H1 (cell line): Measurements from ENCODE around the gene CAMP. TPM values are rescaled to one million over a fixed set of nuclear protein-coding genes. Genes with fewer than 3 reads are reported as not detected.

Experiments used
- CTCF ChIA-PET: fragments of 300-600 bp; sonication (Branson Sonifier 250); formaldehyde crosslinking; loops from one replicate; lab custom pipeline; 2021; ENCODE audit not compliant: partially characterized antibody; lab: Charles Lee
- POLR2A ChIA-PET: fragments of 300-600 bp; sonication (Branson Sonifier 250); formaldehyde crosslinking; loops from one replicate; lab custom pipeline; 2021; ENCODE audit warnings: inconsistent platforms; ENCODE audit not compliant: partially characterized antibody; lab: Charles Lee
- DNase-seq, 2 experiments: peaks; one replicate each; pipeline versions ENCODE4 v3.0.0 to v3.0.0-alpha.2; 2010 to 2022; ENCODE audit warnings: low spot score in 2 of 2, low read depth in 1 of 2, mixed read lengths in 1 of 2
- FAIRE-seq: peaks from 2 replicates; lab custom pipeline; 2011; peaks lifted over from hg19 to GRCh38; lab: Jason Lieb, UNC
- H2AFZ ChIP-seq: 2 replicates; pipeline ENCODE4 v1.8.1; 2012; ENCODE audit warnings: low read length, inconsistent platforms
- H2AK5ac ChIP-seq: 2 replicates; pipeline ENCODE4 v1.6.1; 2013; ENCODE audit warnings: low read depth, low read length
- H2BK120ac ChIP-seq: replicated peaks from 2 replicates; pipeline ENCODE3; 2013; ENCODE audit warnings: low read depth, low read length, inconsistent platforms
- H2BK12ac ChIP-seq: 2 replicates; pipeline ENCODE4 v1.6.1; 2013; ENCODE audit warnings: low read depth, low read length
- H2BK15ac ChIP-seq: 2 replicates; pipeline ENCODE4 v1.6.1; 2013; ENCODE audit warnings: low read length
- H2BK20ac ChIP-seq: 2 replicates; pipeline ENCODE4 v1.6.1; 2013; ENCODE audit warnings: low read length
- H2BK5ac ChIP-seq: 2 replicates; pipeline ENCODE4 v1.6.1; 2013; ENCODE audit warnings: low read depth, low read length
- H3K14ac ChIP-seq: 2 replicates; pipeline ENCODE4 v1.6.1; 2013; ENCODE audit warnings: inconsistent platforms; ENCODE audit not compliant: insufficient read length
- H3K18ac ChIP-seq: 2 replicates; pipeline ENCODE4 v1.6.1; 2013; ENCODE audit warnings: low read length; ENCODE audit errors: extremely low read depth
- H3K23ac ChIP-seq: 2 replicates; pipeline ENCODE4 v1.6.1; 2013; ENCODE audit warnings: inconsistent platforms; ENCODE audit not compliant: insufficient read length
- H3K23me2 ChIP-seq: 2 replicates; pipeline ENCODE4 v1.6.1; 2013; ENCODE audit warnings: low read depth, low read length
- H3K27ac ChIP-seq: 2 replicates; pipeline ENCODE4 v1.6.1; 2011; ENCODE audit warnings: low read depth, low read length, inconsistent platforms
- H3K27me3 ChIP-seq, 4 experiments: replicated peaks in 1 of 4; 1 replicate in 1 of 4; 2 replicates in 3 of 4; pipeline versions ENCODE4 v1.6.1 to v1.8.1; 2011 to 2013; ENCODE audit warnings: low read length in 3 of 4, mild to moderate bottlenecking in 3 of 4, inconsistent platforms in 2 of 4, mixed read lengths in 2 of 4, moderate library complexity in 1 of 4; ENCODE audit not compliant: control insufficient read depth in 3 of 4, insufficient read depth in 3 of 4; ENCODE audit errors: extremely low read depth in 1 of 4
- H3K36me3 ChIP-seq, 4 experiments: 2 replicates each; pipeline versions ENCODE4 v1.6.1 to v1.8.1; 2011 to 2013; ENCODE audit warnings: mild to moderate bottlenecking in 4 of 4, low read length in 3 of 4, moderate library complexity in 2 of 4, control low read depth in 1 of 4, inconsistent platforms in 1 of 4; ENCODE audit not compliant: insufficient read depth in 4 of 4, control insufficient read depth in 2 of 4
- H3K4ac ChIP-seq: replicated peaks from 2 replicates; pipeline ENCODE3; 2013; ENCODE audit warnings: low read length, low read depth, mixed read lengths, inconsistent platforms; ENCODE audit not compliant: insufficient read length
- H3K4me1 ChIP-seq, 4 experiments: replicated peaks in 1 of 4; 1 replicate in 1 of 4; 2 replicates in 3 of 4; pipeline versions ENCODE4 v1.6.1 to v1.8.1; 2011 to 2013; ENCODE audit warnings: low read length in 3 of 4, inconsistent platforms in 2 of 4, mixed read lengths in 1 of 4; ENCODE audit not compliant: insufficient read depth in 4 of 4, control insufficient read depth in 3 of 4
- H3K4me2 ChIP-seq, 2 experiments: 2 replicates each; pipeline versions ENCODE4 v1.6.1 to v1.8.1; 2011 to 2013; ENCODE audit warnings: low read depth in 2 of 2, low read length in 2 of 2, control low read depth in 1 of 2, inconsistent platforms in 1 of 2, mild to moderate bottlenecking in 1 of 2; ENCODE audit not compliant: insufficient read depth in 1 of 2
- H3K4me3 ChIP-seq, 4 experiments: fragments of 200-600, 300-600 bp in 1 of 4; sonication (generic), shearing (Covaris generic), sonication (Bioruptor Twin) in 1 of 4; 2 replicates each; pipeline versions ENCODE4 v1.5.1 to v1.8.1; 2011 to 2016; ENCODE audit warnings: low read length in 4 of 4, low read depth in 3 of 4, control low read depth in 2 of 4, inconsistent platforms in 2 of 4, mild to moderate bottlenecking in 2 of 4, mixed read lengths in 1 of 4, moderate library complexity in 1 of 4; ENCODE audit not compliant: insufficient read depth in 2 of 4; ENCODE audit errors: extremely low read depth in 1 of 4
- H3K56ac ChIP-seq: replicated peaks from 2 replicates; pipeline ENCODE3; 2013; ENCODE audit warnings: low read depth, mild to moderate bottlenecking, mixed read lengths, low read length, inconsistent platforms; ENCODE audit not compliant: insufficient read length
- H3K79me1 ChIP-seq: 2 replicates; pipeline ENCODE4 v1.6.1; 2013; ENCODE audit warnings: low read depth, low read length, control low read depth
- H3K79me2 ChIP-seq, 2 experiments: 2 replicates each; pipeline versions ENCODE4 v1.6.1 to v1.8.1; 2012 to 2013; ENCODE audit warnings: low read length in 2 of 2, mild to moderate bottlenecking in 2 of 2, inconsistent platforms in 1 of 2; ENCODE audit not compliant: insufficient read depth in 2 of 2, control insufficient read depth in 1 of 2
- H3K9ac ChIP-seq, 4 experiments: replicated peaks in 1 of 4; 1 replicate in 1 of 4; 2 replicates in 3 of 4; pipeline versions ENCODE4 v1.6.1 to v1.8.1; 2011 to 2013; ENCODE audit warnings: low read depth in 3 of 4, low read length in 3 of 4, control low read depth in 2 of 4, mild to moderate bottlenecking in 2 of 4, moderate library complexity in 2 of 4, inconsistent platforms in 1 of 4; ENCODE audit errors: extremely low read depth in 1 of 4
- H3K9me3 ChIP-seq, 2 experiments: 2 replicates each; pipeline versions ENCODE4 v1.6.1 to v1.8.1; 2012 to 2013; ENCODE audit warnings: mild to moderate bottlenecking in 2 of 2, moderate library complexity in 2 of 2, control low read depth in 1 of 2, inconsistent platforms in 1 of 2, low read depth in 1 of 2, low read length in 1 of 2, mixed read lengths in 1 of 2; ENCODE audit not compliant: insufficient read depth in 2 of 2
- H4K20me1 ChIP-seq, 2 experiments: replicated peaks in 1 of 2; 2 replicates each; pipeline versions ENCODE3 to v1.8.1; 2011 to 2013; ENCODE audit warnings: inconsistent platforms in 2 of 2, low read length in 2 of 2, mild to moderate bottlenecking in 1 of 2; ENCODE audit not compliant: insufficient read depth in 2 of 2, control insufficient read depth in 1 of 2
- H4K5ac ChIP-seq: 2 replicates; pipeline ENCODE4 v1.6.1; 2013; ENCODE audit warnings: low read length, low read depth, mixed read lengths, inconsistent platforms; ENCODE audit not compliant: insufficient read length
- H4K8ac ChIP-seq: 2 replicates; pipeline ENCODE4 v1.8.0; 2013; ENCODE audit warnings: mild to moderate bottlenecking, moderate library complexity, low read length, inconsistent platforms; ENCODE audit not compliant: insufficient read depth; ENCODE audit errors: extremely low read depth
- H4K91ac ChIP-seq: replicated peaks from 2 replicates; pipeline ENCODE3; 2013; ENCODE audit warnings: low read length, mixed read lengths, inconsistent platforms; ENCODE audit not compliant: insufficient read length
- MAFK ChIP-seq: IDR thresholded peaks from 2 replicates; pipeline ENCODE4 v1.6.1; 2012; ENCODE audit warnings: low read depth, mild to moderate bottlenecking, improper control_type of control experiment, low read length
- WGBS, 2 experiments: shearing (Covaris generic) in 1 of 2; methylation state at CpG; one replicate each; pipeline versions ENCODE4 v1.1.6 to v1.1.7; 2013 to 2015; ENCODE audit warnings: low lambda C conversion rate in 2 of 2, mixed read lengths in 2 of 2, inconsistent platforms in 1 of 2, low coverage in 1 of 2, missing lambda C conversion rate in 1 of 2; ENCODE audit not compliant: insufficient replicate concordance in 2 of 2, insufficient coverage in 1 of 2, insufficient read length in 1 of 2; ENCODE audit errors: extremely low coverage in 1 of 2, missing lambda C conversion rate in 1 of 2; 5-methylcytosine and 5-hydroxymethylcytosine counted together
- polyA plus RNA-seq, 7 experiments: library from polyadenylated mRNA; depleted of rRNA in 3 of 7; stranded (reverse) in 5 of 7; unstranded in 2 of 7; fragments of >200 nt in 5 of 7; fragments of 200-250 nt in 2 of 7; gene quantifications; 1 replicate in 5 of 7; 2 replicates in 1 of 7; 4 replicates in 1 of 7; pipeline versions ENCODE4 v1.2.1 to v1.2.3, GENCODE V29; 2011 to 2013; ENCODE audit warnings: missing spikeins in 2 of 7, mixed read lengths in 2 of 7
- total RNA-seq: library from RNA; stranded (reverse); fragmentation: NEBNext Ultra II Directional; extraction: Animal tissue kit (Norgen Biotek cat#: 25700); gene quantifications from 2 replicates; pipeline ENCODE4 v1.2.1, GENCODE V29; 2021

Gene CAMP
- total and polyA plus RNA-seq, 2 of the 8 experiments (the other 6 are each of a cell fraction or from before 2014, with no cell fraction given): not detected

DNA sequence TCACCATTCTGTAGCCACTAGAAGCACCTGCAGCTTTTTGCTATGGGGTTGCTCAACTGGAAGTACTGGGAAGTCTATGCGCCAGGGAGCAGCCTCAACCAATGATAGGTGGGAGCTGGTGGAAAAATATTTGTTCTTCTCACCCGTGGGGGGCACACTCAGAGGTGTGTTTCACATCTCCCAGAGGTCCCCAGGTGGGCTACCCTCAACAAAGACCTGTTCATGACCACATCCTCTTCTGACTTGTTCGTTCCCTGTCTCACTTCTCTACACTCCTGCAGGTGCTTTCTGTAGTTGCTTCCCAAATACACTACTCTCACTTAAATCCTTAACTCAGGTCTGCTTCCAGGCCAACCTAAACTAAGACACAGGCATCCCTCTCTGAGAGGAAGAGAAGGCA, 3.6 kb downstream of the CAMP start:
- H3K4me3 ChIP-seq: no peak overlapping the region
- no peak overlapping the region for H4K91ac ChIP-seq
- H2BK12ac ChIP-seq: no peak overlapping the region
- peak overlapping the region; percentile 53; the same call in 1 of the 2 replicates for H2AK5ac ChIP-seq
- no peak overlapping the region for H3K14ac ChIP-seq
- H3K4ac ChIP-seq: no peak overlapping the region
- H3K36me3 ChIP-seq: no peaks in the 10 kb centered on the region
- no peak overlapping the region for H3K9ac ChIP-seq
- CTCF ChIA-PET: interaction anchor here (1.8 to 2.0 kb wide), 2 partner anchors 32 to 206 kb away, joined by 5 to 11 read pairs; no protein-coding TSS in a partner anchor
- no peaks in the 10 kb centered on the region for H4K20me1 ChIP-seq
- no peaks in the 10 kb centered on the region for H3K9me3 ChIP-seq
- H3K4me2 ChIP-seq: no peak overlapping the region
- H3K56ac ChIP-seq: no peak overlapping the region
- no peak overlapping the region for H2BK20ac ChIP-seq
- WGBS, 2 experiments: 74% methylated on average over 3 of the region's 3 CpGs; no CpG with 5 or more reads in 1 of the 2 experiments
- H3K79me2 ChIP-seq: no peaks in the 10 kb centered on the region
- H3K27me3 ChIP-seq: no peaks in the 10 kb centered on the region; a peak in 1 of 7 replicates
- no peak overlapping the region for H3K27ac ChIP-seq
- peak overlapping the region; percentile 46; the same call in 1 of the 2 replicates for H2BK15ac ChIP-seq
- no peak overlapping the region for H2BK120ac ChIP-seq
- no peaks in the 10 kb centered on the region; a peak in 2 of 7 replicates for H3K4me1 ChIP-seq
- H4K8ac ChIP-seq: no peak overlapping the region
- H2BK5ac ChIP-seq: no peak overlapping the region
- POLR2A ChIA-PET: interaction anchor here (0.7 to 4.2 kb wide), 5 partner anchors 11 to 33 kb away, joined by 3 to 37 read pairs (median 3); partner anchors contain the start of gene ZNF589
- no peak for FAIRE-seq
- no peaks in the 10 kb centered on the region for H3K79me1 ChIP-seq
- no peak overlapping the region for H4K5ac ChIP-seq
- H3K23ac ChIP-seq: no peak overlapping the region
- no peak for DNase-seq
- H3K18ac ChIP-seq: no peak overlapping the region
- no peak overlapping the region for H2AFZ ChIP-seq
- H3K23me2 ChIP-seq: no peaks in the 10 kb centered on the region
- no peak for TF ChIP-seq MAFK
